ENCODE data around the gene JMJD8. TPM values are rescaled to one million over a fixed set of nuclear protein-coding genes. Genes with fewer than 3 reads are reported as not detected.

Gene JMJD8
- total and polyA plus RNA-seq, 10 of the 15 experiments (the other 5 are each of a cell fraction or from before 2014, with no cell fraction given): 1.00 to 50.4 (median 30.7) TPM

- no TSS peak for BruUV-seq (replicated peaks)
- H3K79me2 ChIP-seq (ENCODE audit: control insufficient read depth, insufficient read depth, low read length): peaks cover 33% of the 10 kb centered on the region
- no peak overlapping the region for H3K27ac ChIP-seq (ENCODE audit: control insufficient read depth, insufficient read depth)
- SMC1A ChIA-PET (ENCODE audit: uncharacterized antibody, unreplicated experiment): no interaction called here
- ATAC-seq: no peak
- no peaks in the 10 kb centered on the region; a peak in 2 of 4 replicates for H3K36me3 ChIP-seq (ENCODE audit: control insufficient read depth in 2 of 2, insufficient read depth in 2 of 2, low read length in 1 of 2)
- H3K4me3 ChIP-seq: peak overlapping the region; percentile 70
- peak overlapping the region; percentile 95; the same call in 1 of the 2 replicates for H3K4me2 ChIP-seq (ENCODE audit: control insufficient read depth, insufficient read depth)
- H3K9ac ChIP-seq (ENCODE audit: control insufficient read depth, insufficient read depth, low read length): no peak overlapping the region
- H2AFZ ChIP-seq (ENCODE audit: control insufficient read depth, low read depth, low read length): no peak overlapping the region
- CTCF ChIA-PET: interaction anchor here (0.8 to 3.1 kb wide), 5 partner anchors 9 to 48 kb away, joined by 3 to 11 read pairs (median 7); partner anchors contain the start of genes METTL26 and RHOT2
- FAIRE-seq: no peak
- in situ Hi-C loops (cut with MboI): no loop called here
- 64% methylated on average over 23 of the region's 25 CpGs for WGBS (ENCODE audit: insufficient coverage, insufficient replicate concordance, low lambda C conversion rate, missing lambda C conversion rate)
- H4K20me1 ChIP-seq (ENCODE audit: control insufficient read depth, insufficient read depth): no peaks in the 10 kb centered on the region
- POLR2A ChIA-PET: interaction anchor here (0.5 to 1.4 kb wide), 4 partner anchors 9 to 295 kb away, joined by 3 to 4 read pairs (median 4); partner anchors contain the start of genes AXIN1, METTL26 and STUB1
- peaks cover 9% of the 10 kb centered on the region for H3K4me1 ChIP-seq (ENCODE audit: control insufficient read depth, insufficient read depth, low read length)
- TF ChIP-seq MTA2 (IDR thresholded peaks at IDR 0.05; ENCODE audit: low read depth) (no peak), MXI1 (IDR thresholded peaks at IDR 0.05; ENCODE audit: low read depth, low read length) (no peak)
- RAD21 ChIA-PET (ENCODE audit: unreplicated experiment): interaction anchor here (1.8 to 3.4 kb wide), 2 partner anchors 11 to 13 kb away, joined by 7 to 13 read pairs; partner anchors contain the start of gene METTL26
- intact Hi-C loops (cut with micrococcal nuclease; ENCODE audit: unreplicated experiment): no loop called here
- no peak for DNase-seq (ENCODE audit: low read depth, low spot score)
- H3K27me3 ChIP-seq (replicated peaks in 1 of 2; ENCODE audit: control insufficient read depth in 2 of 2, insufficient read depth in 2 of 2, low read length in 1 of 2): no peaks in the 10 kb centered on the region
- H3K9me3 ChIP-seq (replicated peaks; ENCODE audit: control insufficient read depth, insufficient read depth, low read length): no peaks in the 10 kb centered on the region
These were observed 36.8 kb downstream of the JMJD8 start for GRCh38 chr16:647173-647902.

DNA sequence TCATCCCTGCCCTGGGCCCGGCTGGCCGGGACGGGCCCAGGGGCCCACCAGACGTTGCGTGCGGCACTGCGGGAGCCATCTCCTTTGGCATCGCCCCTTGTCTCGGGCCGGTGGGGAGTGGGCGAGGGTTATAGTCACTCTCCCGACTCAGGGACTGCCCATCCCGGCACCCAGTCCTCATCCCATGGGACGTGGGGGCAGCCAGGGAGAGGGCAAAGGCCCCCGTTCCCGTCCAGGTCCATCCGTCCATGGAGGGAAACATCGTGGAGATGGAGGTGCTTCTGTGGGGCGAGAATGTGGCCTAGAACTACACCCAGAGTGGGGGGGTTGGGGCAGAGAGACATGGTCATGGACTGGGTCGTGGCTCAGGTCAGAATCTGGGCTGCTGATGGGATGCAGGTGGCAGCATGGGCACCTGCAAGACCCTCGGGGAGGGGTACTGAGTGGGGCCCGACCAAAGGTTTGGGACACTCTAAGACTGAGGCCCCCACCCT lies 37.4 kb downstream of the JMJD8 start:
- DNase-seq (ENCODE audit: low read depth, low spot score): no peak
- no peaks in the 10 kb centered on the region for H3K27me3 ChIP-seq (replicated peaks in 1 of 2; ENCODE audit: control insufficient read depth in 2 of 2, insufficient read depth in 2 of 2, low read length in 1 of 2)
- ChIA-PET POLR2A (interaction anchor here (1.2 to 1.4 kb wide), 2 partner anchors 9 to 10 kb away, joined by 3 to 4 read pairs; partner anchors contain the start of gene METTL26), SMC1A (ENCODE audit: uncharacterized antibody, unreplicated experiment) (no interaction called here), RAD21 (ENCODE audit: unreplicated experiment) (interaction anchor here (1.8 kb wide), 1 partner anchor 14 kb away, joined by 7 read pairs; no protein-coding TSS in a partner anchor), CTCF (interaction anchor here (3.1 kb wide), 1 partner anchor 21 kb away, joined by 11 read pairs; the partner anchor contains the start of gene RHOT2)
- peaks cover 9% of the 10 kb centered on the region for H3K4me1 ChIP-seq (ENCODE audit: control insufficient read depth, insufficient read depth, low read length)
- H3K79me2 ChIP-seq (ENCODE audit: control insufficient read depth, insufficient read depth, low read length): peaks cover 39% of the 10 kb centered on the region
- no peak for ATAC-seq
- FAIRE-seq: no peak
- BruUV-seq (replicated peaks): no TSS peak
- in situ Hi-C loops (cut with MboI) (no loop called here), intact Hi-C loops (cut with micrococcal nuclease; ENCODE audit: unreplicated experiment) (no loop called here)
- H3K27ac ChIP-seq (ENCODE audit: control insufficient read depth, insufficient read depth): no peak overlapping the region
- no peaks in the 10 kb centered on the region for H4K20me1 ChIP-seq (ENCODE audit: control insufficient read depth, insufficient read depth)
- 69% methylated on average over 22 of the region's 22 CpGs for WGBS (ENCODE audit: insufficient coverage, insufficient replicate concordance, low lambda C conversion rate, missing lambda C conversion rate)
- 0 out of 2 replicates have a peak, but pooled peaks have one; percentile 25 for TF ChIP-seq POLR2A (IDR thresholded peaks at IDR 0.05; ENCODE audit: low read depth, low read length)
- TF ChIP-seq, protein P1, sequence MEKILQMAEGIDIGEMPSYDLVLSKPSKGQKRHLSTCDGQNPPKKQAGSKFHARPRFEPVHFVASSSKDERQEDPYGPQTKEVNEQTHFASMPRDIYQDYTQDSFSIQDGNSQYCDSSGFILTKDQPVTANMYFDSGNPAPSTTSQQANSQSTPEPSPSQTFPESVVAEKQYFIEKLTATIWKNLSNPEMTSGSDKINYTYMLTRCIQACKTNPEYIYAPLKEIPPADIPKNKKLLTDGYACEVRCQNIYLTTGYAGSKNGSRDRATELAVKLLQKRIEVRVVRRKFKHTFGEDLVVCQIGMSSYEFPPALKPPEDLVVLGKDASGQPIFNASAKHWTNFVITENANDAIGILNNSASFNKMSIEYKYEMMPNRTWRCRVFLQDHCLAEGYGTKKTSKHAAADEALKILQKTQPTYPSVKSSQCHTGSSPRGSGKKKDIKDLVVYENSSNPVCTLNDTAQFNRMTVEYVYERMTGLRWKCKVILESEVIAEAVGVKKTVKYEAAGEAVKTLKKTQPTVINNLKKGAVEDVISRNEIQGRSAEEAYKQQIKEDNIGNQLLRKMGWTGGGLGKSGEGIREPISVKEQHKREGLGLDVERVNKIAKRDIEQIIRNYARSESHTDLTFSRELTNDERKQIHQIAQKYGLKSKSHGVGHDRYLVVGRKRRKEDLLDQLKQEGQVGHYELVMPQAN (conservative IDR thresholded peaks at IDR 0.05): no peak
- H3K4me2 ChIP-seq (ENCODE audit: control insufficient read depth, insufficient read depth): no peak overlapping the region; the same call in 1 of the 2 replicates
- H3K9me3 ChIP-seq (replicated peaks; ENCODE audit: control insufficient read depth, insufficient read depth, low read length): no peaks in the 10 kb centered on the region
- no peak overlapping the region for H3K9ac ChIP-seq (ENCODE audit: control insufficient read depth, insufficient read depth, low read length)
- H3K36me3 ChIP-seq (ENCODE audit: control insufficient read depth in 2 of 2, insufficient read depth in 2 of 2, low read length in 1 of 2): no peaks in the 10 kb centered on the region; a peak in 2 of 4 replicates
- H2AFZ ChIP-seq (ENCODE audit: control insufficient read depth, low read depth, low read length): no peak overlapping the region
- no peak overlapping the region for H3K4me3 ChIP-seq
